ENCODE measurements around the gene FUT3. TPM values are rescaled to one million over a fixed set of nuclear protein-coding genes. Genes with fewer than 3 reads are reported as not detected.
A peak's percentile ranks its signal among the peaks of the same experiment; 100 is the strongest.
"Not testable (repeated sequence)": the region's sequence is repeated elsewhere in the genome, so short reads cannot be mapped to it uniquely, and the experiment has no call there.

Gene FUT3
- total RNA-seq, 1 experiment from 2014 or later: 23.9 TPM

DNA sequence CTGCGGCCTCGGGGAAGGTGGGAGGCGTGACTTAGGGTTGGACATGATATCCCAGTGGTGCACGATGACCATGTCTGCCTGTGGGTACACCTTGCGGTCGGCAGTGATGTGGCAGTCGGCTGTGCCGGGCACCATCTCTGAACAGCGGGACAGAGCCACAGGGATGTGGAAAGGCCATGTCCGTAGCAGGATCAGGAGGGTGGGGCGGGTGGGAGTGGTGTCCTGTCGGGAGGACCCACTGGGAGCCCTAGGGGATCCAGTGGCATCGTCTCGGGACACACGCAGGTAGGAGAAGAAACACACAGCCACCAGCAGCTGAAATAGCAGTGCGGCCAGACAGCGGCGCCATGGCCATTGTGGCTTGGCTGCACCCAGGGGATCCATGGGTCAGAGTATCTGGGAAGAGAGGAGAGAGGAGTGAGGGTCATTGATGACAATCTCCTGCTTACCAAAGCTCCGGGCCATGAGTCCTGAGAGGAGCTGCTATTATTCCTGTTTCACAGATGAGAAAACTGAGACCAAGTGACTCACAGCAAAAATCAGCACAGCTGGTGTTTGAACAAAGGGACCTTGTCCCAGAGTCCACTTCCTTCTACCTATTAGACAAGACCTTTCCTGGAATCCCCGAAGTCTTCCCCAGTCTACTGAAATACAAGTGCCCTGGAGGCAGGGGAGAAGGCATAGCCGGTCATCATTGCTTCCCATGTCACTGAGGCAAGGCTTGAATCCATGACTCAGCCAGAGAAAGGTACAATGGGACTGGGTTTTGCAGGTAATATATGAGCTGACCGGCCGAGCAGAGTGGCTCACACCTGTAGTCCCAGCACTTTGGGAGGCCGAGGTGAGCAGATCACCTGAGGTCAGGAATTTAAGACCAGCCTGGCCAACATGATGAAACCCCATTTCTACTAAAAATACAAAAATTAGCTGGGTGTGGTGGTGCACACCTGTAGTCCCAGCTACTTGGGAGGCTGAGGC, 6.5 kb downstream of the FUT3 start:
- Histone ChIP-seq H3K9me3 (replicated peaks) (no peaks in the 10 kb centered on the region), H3K27me3 (no peaks in the 10 kb centered on the region), H3K36me3 (no peaks in the 10 kb centered on the region; the same call in 1 of the 2 replicates), H3K27ac (no peak overlapping the region), H3K4me3 (no peak overlapping the region), H3K4me1 (peaks cover 14% of the 10 kb centered on the region)
- DNase-seq: no peak

- no peak for DNase-seq
- Histone ChIP-seq H3K9me3 (replicated peaks) (no peaks in the 10 kb centered on the region), H3K27me3 (no peaks in the 10 kb centered on the region), H3K4me1 (peaks cover 16% of the 10 kb centered on the region), H3K27ac (no peak overlapping the region), H3K4me3 (no peak overlapping the region), H3K36me3 (no peaks in the 10 kb centered on the region; the same call in 1 of the 2 replicates)
Measured at GRCh38 chr19:5843295-5843927, 7.8 kb downstream of the FUT3 start.

DNA sequence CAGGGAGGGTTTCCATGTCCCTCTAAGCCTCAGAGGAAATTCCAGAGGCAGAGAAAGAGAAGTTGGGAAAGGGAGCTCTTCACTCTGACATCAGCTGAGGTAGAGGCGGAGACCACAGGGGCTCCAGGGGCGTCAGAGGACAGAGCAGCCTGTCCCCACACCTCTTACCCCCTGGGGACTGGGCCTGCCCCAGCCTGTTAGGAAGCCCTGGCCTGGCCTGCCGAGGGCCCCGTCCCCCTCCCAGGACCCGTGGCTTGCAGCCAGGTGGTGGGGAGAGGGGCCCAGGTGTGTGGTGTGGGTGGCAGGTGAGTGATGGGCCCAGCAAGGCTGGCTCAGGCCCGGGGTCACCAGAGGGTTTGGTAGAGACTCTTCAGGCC, 9.5 kb downstream of the FUT3 start:
- DNase-seq, H3K27ac ChIP-seq: not testable (repeated sequence)
- H3K4me1 ChIP-seq: peaks cover 15% of the 10 kb centered on the region

DNA sequence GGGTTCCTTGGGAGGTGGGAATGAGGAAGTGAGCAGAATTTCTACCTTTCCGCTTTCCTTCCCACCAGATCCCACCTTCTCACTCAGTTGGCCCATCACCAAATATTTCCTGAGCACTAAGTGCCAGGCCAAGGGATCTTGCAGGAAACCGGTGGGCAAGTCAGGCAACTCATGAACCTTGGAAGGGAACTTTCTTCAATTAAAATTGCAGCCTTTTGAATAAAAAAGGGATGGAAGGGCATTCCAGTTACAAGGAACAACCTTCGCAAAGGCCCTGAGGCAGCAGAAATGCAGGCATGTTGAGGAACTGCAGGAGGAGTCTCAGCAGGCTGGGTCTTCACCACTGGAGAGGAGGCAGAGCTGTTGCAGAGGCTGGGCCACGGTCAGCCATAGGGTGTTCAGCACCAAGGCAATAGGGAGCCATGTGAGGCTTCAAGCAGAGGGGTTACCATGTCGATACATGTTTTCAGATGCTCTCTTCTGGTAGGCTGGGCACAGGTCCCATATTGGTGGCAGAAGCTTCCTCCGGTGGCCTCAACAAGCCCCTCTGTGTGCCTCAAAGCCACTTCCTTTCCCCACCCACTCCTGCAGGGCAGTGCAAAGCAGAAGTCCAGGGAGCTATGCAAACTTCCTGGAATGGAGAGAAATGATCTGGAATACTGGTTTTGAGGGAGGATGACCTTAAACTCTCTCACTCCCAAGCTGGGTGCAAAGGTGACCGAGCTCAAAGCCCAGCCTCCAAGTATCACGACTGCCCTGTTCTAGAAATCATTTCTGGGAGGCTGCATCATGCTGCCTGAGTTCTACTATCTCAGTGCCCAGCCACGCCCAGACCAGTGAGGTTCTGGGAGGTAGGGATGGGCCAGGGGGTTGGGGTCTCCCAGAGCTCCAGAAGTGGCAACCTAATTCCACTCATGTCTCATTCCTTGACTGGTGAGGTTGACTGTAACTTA, 11.9 kb downstream of the FUT3 start, which contains the start of gene FUT6:
Gene FUT6 (minus strand): TSS at position 638 of the 953 bp plus-strand sequence. CDS start 7,135 bp downstream, outside the sequence.
- Histone ChIP-seq H3K36me3 (no peaks in the 10 kb centered on the region; the same call in 1 of the 2 replicates), H3K27ac (no peak within 1 kb of the TSS), H3K9me3 (replicated peaks) (no peaks in the 10 kb centered on the region), H3K4me3 (no peak within 1 kb of the TSS), H3K4me1 (peaks cover 7% of the 10 kb centered on the region; the same call in 1 of the 2 replicates), H3K27me3 (no peaks in the 10 kb centered on the region)
- no peak for DNase-seq

More for the DNA sequence above, 9.5 kb downstream of the FUT3 start:
- H3K36me3 ChIP-seq; H3K9me3 ChIP-seq (replicated peaks); H3K4me3 ChIP-seq; H3K27me3 ChIP-seq: not testable (repeated sequence)

DNA sequence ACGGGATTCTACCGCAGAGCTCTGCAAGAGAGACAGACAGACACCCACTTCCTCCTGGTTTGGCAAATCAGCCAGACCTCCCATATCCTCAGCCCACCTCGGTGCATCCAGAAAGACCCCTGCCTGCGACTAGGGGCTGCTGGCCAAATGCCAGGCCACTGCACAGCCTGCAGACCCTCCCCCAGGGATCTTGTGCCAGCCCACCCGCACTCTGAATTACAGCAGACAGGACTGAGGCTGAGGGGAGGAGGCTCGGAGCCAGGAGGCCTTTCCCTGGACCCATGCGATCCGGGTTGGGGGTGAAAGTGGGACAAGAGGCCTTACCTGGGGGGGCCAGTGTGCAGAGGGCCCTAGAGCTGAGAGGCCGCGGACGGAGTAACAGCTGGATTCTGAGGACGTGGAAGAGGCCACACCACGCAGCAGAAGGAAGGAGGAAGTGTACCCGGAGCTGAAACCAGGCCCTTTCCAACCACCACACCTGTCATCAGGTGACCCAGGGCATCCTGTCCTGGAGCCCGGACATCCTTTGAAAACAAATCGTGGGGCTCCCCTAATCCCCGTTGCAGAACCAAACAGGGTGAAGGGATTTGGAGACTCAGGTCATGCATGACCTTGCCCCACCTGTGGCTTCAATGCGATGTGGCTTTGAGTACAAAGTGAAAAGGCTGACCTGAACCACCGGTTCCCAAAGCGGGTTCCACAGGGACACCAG, 12.7 kb downstream of the FUT3 start:
- no peak for DNase-seq
- Histone ChIP-seq H3K4me1 (peaks cover 7% of the 10 kb centered on the region; the same call in 1 of the 2 replicates), H3K27ac (no peak overlapping the region), H3K36me3 (no peaks in the 10 kb centered on the region; the same call in 1 of the 2 replicates), H3K27me3 (no peaks in the 10 kb centered on the region), H3K4me3 (no peak overlapping the region), H3K9me3 (replicated peaks) (no peaks in the 10 kb centered on the region)

DNA sequence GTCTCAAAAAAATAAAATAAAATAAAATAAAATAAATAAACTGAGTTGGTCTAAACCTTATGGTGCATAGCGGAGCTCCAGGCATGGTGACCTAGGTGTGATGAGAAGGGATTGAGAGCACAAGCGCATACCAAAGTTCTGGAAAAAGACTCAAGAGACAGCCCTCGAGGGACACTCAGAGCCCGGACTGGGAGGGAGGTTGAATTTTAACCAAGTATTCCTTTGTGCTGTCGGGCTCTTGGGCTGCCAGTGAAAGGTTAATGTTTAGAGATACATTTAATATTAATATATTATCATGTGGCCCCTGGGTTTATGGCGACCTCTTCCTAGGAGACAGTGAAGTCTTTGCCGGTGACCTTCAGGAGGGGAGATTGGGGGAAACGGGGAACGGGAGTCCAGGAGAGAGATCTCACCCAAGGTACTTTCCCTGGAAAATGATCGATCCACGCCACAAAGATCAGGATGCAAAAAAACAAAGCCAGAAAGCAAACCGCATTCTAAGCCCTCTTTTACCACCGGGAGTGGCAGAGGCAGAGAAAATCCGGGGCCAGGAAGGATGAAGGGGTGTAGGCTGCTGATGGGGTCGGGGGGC, 13.4 kb downstream of the FUT3 start:
- peaks cover 7% of the 10 kb centered on the region; the same call in 1 of the 2 replicates for H3K4me1 ChIP-seq
- H3K27ac ChIP-seq: no peak overlapping the region
- H3K9me3 ChIP-seq (replicated peaks): no peaks in the 10 kb centered on the region
- no peaks in the 10 kb centered on the region for H3K27me3 ChIP-seq
- H3K4me3 ChIP-seq: no peak overlapping the region
- H3K36me3 ChIP-seq: no peaks in the 10 kb centered on the region; the same call in 1 of the 2 replicates
- no peak for DNase-seq

DNA sequence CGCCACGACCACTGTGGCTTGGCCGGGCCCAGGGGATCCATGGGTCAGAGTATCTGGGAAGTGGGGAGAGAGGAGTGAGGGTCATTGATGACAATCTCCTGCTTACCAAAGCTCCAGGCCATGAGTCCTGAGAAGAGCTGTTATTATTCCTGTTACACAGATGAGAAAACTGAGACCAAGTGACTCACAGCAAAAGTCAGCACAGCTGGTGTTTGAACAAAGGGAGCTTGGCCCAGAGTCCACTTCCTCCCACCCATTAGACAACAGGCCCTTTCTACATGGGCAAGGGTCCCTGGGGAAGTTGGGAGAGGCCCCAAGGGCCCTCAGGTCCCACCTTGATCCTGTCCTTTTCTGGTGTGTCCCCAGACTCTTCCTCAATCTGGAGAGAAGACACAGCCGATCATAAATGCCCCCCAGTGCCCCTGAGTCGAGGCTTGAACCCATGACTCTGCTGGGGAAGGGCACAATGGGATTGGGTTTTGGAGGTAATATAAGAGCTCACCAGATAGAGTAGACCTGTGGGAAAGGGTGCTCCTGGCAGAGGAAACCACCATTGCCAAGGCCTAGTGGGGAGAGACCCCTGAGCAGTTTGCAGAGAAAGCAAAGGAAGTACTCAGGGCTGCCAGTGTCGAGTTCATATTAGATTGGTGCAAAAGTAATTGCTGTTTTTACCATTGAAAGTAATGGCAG, 18.6 kb downstream of the FUT3 start:
- no peaks in the 10 kb centered on the region for H3K9me3 ChIP-seq (replicated peaks)
- no peaks in the 10 kb centered on the region for H3K27me3 ChIP-seq
- no peak overlapping the region for H3K4me3 ChIP-seq
- H3K36me3 ChIP-seq: no peaks in the 10 kb centered on the region
- H3K4me1 ChIP-seq: peaks cover 3% of the 10 kb centered on the region; the same call in 1 of the 2 replicates
- no peak overlapping the region for H3K27ac ChIP-seq
- no peak for DNase-seq

DNA sequence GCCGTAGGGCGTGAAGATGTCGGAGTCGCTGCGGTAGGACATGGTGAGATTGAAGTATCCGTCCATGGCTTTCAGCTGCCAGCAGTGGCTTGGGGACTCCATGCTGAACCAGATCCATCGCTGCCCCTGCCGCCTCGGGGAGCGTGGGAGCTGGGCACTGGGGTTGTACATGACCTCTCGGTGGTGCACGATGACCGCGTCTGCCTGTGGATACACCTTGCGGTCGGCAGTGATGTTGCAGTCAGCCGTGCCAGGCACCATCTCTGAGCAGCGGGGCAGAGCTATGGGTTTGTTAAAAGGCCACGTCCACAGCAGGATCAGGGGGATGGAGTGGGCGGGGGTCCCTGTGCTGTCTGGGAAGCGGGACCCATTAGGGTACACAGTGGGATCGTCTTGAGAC, 19.2 kb downstream of the FUT3 start:
- DNase-seq: no peak
- Histone ChIP-seq H3K4me3 (no peak overlapping the region), H3K27ac (no peak overlapping the region), H3K4me1 (peaks cover 5% of the 10 kb centered on the region), H3K36me3 (no peaks in the 10 kb centered on the region), H3K9me3 (replicated peaks) (no peaks in the 10 kb centered on the region), H3K27me3 (no peaks in the 10 kb centered on the region)

GRCh38 chr19:5831159-5831558, 20.1 kb downstream of the FUT3 start:
- Histone ChIP-seq H3K4me1 (peaks cover 14% of the 10 kb centered on the region), H3K36me3 (no peaks in the 10 kb centered on the region), H3K27me3 (no peaks in the 10 kb centered on the region), H3K4me3 (no peak overlapping the region), H3K9me3 (replicated peaks) (no peaks in the 10 kb centered on the region), H3K27ac (no peak overlapping the region)
- DNase-seq: no peak

DNA sequence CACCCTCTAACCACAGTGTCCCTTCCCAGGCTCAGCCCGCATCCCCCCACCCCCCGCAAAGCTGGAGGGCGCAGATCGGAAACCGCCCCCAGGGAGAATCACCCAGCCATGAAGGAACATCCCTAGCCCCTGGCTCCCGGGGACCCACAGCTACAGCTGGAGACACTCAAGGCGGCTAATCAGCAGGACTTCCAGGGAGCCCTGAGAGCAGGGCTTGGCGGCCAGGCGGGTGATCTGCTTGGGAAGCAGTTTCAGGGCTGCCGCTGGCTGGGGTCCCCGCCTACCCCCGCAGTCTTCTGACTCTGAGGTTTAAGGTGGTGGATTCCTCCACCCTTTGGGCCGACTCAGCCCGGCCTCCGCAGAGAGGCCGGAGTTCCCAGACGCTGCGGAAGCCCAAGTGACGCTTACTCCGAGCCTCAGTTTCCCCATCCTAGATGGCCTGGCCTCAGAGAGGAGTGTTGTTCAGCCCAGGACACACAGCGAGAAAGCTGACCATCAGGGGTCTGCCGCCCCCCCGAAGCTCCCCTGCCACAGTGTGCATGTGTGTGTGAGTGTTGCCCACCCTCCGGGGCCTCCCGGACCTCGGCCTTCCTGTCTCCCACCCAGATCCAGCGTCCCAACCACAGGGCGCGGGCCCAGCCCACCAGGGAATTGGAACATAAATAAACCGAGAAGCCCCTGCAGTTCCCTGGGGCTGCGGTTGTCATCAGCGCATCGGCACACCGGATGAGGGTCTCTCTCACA, 21.5 kb downstream of the FUT3 start:
- peaks cover 25% of the 10 kb centered on the region for H3K4me1 ChIP-seq
- no peak for DNase-seq
- H3K4me3 ChIP-seq: no peak overlapping the region
- H3K27ac ChIP-seq: no peak overlapping the region
- H3K36me3 ChIP-seq: no peaks in the 10 kb centered on the region
- H3K27me3 ChIP-seq: no peaks in the 10 kb centered on the region
- no peaks in the 10 kb centered on the region for H3K9me3 ChIP-seq (replicated peaks)

GRCh38 chr19:5828661-5829566, 22.3 kb downstream of the FUT3 start:
- no peak overlapping the region for H3K27ac ChIP-seq
- peak; percentile 62 to 66 for DNase-seq
- H3K27me3 ChIP-seq: no peaks in the 10 kb centered on the region
- no peaks in the 10 kb centered on the region for H3K36me3 ChIP-seq
- H3K4me3 ChIP-seq: 0 out of 2 replicates have a peak overlapping the region, but pooled peaks have one; percentile 10
- H3K9me3 ChIP-seq (replicated peaks): no peaks in the 10 kb centered on the region
- H3K4me1 ChIP-seq: peaks cover 25% of the 10 kb centered on the region

Measured in SJCRH30 (cell line).